ENCODE measurements around the gene CCDC196. TPM values are rescaled to one million over a fixed set of nuclear protein-coding genes. Genes with fewer than 3 reads are reported as not detected.
"Not testable (repeated sequence)": the region's sequence is repeated elsewhere in the genome, so short reads cannot be mapped to it uniquely, and the experiment has no call there.

CCDC196 gene
- total RNA-seq, 2 donors from 2014 or later = 0.82 to 1.3 TPM

DNA sequence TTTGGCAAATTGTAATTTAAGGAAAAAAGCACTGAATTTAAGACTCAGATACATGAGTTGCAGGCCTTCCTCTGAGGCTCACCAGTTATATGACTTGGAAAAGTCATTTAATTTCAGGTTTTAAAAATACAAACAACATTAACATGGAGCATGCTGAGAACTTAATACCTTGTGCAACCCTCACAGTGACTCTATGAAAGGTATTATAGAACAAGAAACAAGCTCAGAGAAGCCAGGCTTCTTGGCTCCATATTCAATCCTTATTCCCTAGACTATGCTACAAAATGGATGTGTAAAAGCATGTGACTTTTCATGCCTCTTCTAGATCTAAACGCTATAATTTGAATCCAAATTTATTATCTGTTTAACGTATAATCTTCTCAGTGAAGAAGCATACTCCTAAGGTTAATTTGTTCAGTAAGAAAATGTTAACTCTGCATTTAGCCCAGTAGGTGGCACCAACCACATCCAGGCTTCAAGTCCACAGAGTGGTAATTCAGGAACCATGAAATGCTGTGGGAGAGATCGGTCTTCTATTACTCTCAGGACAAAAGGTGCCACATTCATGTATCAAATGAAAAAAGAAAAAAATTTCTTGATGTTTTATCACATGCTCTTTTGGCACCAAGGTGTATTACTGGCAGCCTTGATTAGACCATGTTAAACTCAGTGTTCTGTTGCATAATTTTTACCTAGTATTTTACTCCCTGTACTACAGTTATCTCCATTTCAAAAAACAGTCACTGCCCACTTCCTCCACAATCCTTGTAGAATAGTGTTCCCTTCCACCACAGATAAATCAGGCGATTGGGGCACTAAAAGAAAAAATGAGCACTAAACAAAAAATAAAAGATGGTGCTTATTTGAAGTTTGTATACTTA is 9.3 kb downstream of the CCDC196 start:
- Histone ChIP-seq H3K9me3 (no peaks in the 10 kb centered on the region), H3K9ac (ENCODE audit: low read depth in 2 of 2, low read length in 2 of 2) (peak overlapping the region in 1 of 2 donors; percentile 14), H3K4me1 (no peaks in the 10 kb centered on the region), H3K4me3 (no peak overlapping the region), H3K36me3 (no peaks in the 10 kb centered on the region), H3K27me3 (no peaks in the 10 kb centered on the region), H3K27ac (no peak overlapping the region)
- TF ChIP-seq, protein P1, sequence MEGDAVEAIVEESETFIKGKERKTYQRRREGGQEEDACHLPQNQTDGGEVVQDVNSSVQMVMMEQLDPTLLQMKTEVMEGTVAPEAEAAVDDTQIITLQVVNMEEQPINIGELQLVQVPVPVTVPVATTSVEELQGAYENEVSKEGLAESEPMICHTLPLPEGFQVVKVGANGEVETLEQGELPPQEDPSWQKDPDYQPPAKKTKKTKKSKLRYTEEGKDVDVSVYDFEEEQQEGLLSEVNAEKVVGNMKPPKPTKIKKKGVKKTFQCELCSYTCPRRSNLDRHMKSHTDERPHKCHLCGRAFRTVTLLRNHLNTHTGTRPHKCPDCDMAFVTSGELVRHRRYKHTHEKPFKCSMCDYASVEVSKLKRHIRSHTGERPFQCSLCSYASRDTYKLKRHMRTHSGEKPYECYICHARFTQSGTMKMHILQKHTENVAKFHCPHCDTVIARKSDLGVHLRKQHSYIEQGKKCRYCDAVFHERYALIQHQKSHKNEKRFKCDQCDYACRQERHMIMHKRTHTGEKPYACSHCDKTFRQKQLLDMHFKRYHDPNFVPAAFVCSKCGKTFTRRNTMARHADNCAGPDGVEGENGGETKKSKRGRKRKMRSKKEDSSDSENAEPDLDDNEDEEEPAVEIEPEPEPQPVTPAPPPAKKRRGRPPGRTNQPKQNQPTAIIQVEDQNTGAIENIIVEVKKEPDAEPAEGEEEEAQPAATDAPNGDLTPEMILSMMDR (IDR thresholded peaks at IDR 0.05) = peak; percentile 80
- peak; percentile 60 for DNase-seq
- intact Hi-C loops (cut with DNase I) = loop anchor here (10.0 kb wide), 1 partner anchor 619 kb away; no protein-coding TSS in a partner anchor

DNA sequence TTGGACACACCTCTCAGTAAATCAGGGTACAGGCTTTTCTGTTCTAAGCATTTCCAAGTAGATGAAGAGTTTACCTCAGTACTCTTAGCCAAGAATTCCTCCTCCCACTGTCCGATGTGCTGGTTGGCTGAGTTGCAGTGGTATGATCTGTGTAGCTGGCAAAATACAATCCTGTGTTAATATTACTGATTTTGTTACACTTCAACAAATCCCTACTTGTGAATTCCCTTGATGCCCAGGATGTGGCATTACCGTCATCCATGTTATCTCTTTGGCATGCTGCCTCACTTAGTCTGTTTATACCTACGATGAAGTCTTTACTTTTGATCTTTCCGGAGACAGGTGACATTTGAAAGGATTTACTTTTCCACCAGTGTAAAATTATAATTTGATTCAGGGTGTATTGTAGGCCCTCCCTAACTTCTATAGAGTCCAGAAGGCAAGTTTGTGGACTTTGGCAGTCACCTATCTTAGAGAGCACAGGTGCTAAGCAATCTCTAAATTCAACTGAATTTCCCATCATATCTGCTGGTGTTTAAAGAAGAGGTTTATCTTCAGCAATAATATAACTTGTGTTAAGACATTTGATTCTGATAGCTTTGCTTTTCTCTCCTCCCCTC is 10.1 kb downstream of the CCDC196 start:
- no peaks in the 10 kb centered on the region for H3K36me3 ChIP-seq
- intact Hi-C loops (cut with DNase I) = loop anchor here (10.0 kb wide), 1 partner anchor 619 kb away; no protein-coding TSS in a partner anchor
- TF ChIP-seq, protein P1 (IDR thresholded peaks at IDR 0.05) = no peak
- H3K27ac ChIP-seq = no peak overlapping the region
- no peaks in the 10 kb centered on the region for H3K27me3 ChIP-seq
- peak; percentile 42 for DNase-seq
- H3K4me1 ChIP-seq = no peaks in the 10 kb centered on the region
- peak overlapping the region in 1 of 2 donors; percentile 14 for H3K9ac ChIP-seq (ENCODE audit: low read depth in 2 of 2, low read length in 2 of 2)
- H3K4me3 ChIP-seq = no peak overlapping the region
- no peaks in the 10 kb centered on the region for H3K9me3 ChIP-seq

DNA sequence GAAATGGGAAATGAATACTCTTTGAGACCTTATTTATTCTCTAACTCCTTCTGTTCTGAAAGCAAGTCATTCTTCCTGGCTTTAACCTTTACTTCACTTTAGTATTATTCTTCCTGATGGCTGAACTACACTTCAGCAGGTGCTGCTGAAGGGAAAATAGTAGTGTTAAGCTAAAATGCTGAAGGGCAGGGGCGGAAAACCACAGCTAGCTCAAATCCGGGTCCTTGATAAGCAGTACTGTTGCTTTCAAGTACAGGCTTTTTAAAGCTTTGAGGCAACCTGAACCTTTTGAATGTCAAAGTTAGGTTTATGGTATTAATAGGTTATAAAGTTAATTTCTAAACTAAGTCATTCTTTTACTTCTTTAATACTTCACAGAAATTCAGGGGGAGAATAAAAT is 10.7 kb downstream of the CCDC196 start:
- intact Hi-C loops (cut with DNase I) = loop anchor here (10.0 kb wide), 1 partner anchor 618 kb away; no protein-coding TSS in a partner anchor

DNA sequence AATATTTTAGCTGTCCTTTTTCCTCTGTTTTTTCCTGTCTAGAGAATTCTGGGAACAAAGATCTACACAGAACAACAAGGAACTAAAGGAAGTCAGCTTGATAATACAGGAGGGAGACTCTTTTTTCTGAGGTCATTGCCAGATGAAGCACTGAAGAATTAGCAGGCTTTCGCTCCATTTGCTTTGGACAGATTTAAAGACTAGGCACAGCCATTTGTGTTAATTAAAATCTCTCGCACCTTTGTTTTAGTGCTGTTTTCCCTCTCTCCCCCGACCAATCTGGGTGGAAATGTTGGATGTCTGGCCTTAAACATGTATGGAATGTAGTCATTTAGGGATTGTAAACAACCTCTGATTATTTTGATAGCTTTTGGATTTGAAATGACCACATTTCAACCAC is 12.1 kb downstream of the CCDC196 start:
- H3K9me3 ChIP-seq = no peaks in the 10 kb centered on the region
- TF ChIP-seq, protein P1 (IDR thresholded peaks at IDR 0.05) = no peak
- intact Hi-C loops (cut with DNase I) = loop anchor here (10.0 kb wide), 1 partner anchor 616 kb away; no protein-coding TSS in a partner anchor
- no peak for DNase-seq
- H3K9ac ChIP-seq (ENCODE audit: low read depth in 2 of 2, low read length in 2 of 2) = no peak overlapping the region
- H3K36me3 ChIP-seq = no peaks in the 10 kb centered on the region
- H3K4me3 ChIP-seq = no peak overlapping the region
- H3K27me3 ChIP-seq = no peaks in the 10 kb centered on the region
- H3K4me1 ChIP-seq = no peaks in the 10 kb centered on the region
- H3K27ac ChIP-seq = no peak overlapping the region

More for the DNA sequence above, 10.7 kb downstream of the CCDC196 start:
- no peak overlapping the region for H3K27ac ChIP-seq
- H3K9me3 ChIP-seq = no peaks in the 10 kb centered on the region
- H3K36me3 ChIP-seq = no peaks in the 10 kb centered on the region
- H3K9ac ChIP-seq (ENCODE audit: low read depth in 2 of 2, low read length in 2 of 2) = peak overlapping the region in 1 of 2 donors; percentile 14
- H3K4me3 ChIP-seq = no peak overlapping the region
- no peaks in the 10 kb centered on the region for H3K4me1 ChIP-seq
- no peaks in the 10 kb centered on the region for H3K27me3 ChIP-seq
- TF ChIP-seq, protein P1 (IDR thresholded peaks at IDR 0.05) = no peak
- DNase-seq = no peak

DNA sequence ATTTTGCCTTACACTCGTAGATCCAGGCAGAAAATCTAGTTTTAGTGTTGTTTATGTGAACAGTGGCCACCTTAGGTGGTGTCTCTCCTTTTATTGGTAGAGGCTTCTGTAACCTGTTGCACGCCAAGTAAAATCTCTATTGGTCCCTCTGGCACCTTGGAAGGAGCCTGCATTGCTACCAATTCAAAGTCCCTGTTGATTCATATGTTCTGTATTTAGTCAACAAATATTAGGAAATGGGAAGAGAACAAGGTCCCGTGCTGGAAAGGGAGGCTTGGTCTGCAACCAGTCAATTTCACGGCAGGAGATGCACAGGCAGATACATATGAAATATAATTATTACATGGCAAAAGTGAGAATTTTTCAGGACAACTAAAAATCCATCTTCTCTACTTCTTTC is 15.4 kb downstream of the CCDC196 start:
- Histone ChIP-seq H3K4me1 (no peaks in the 10 kb centered on the region), H3K27me3 (no peaks in the 10 kb centered on the region), H3K4me3 (no peak overlapping the region), H3K9me3 (no peaks in the 10 kb centered on the region), H3K36me3 (no peaks in the 10 kb centered on the region), H3K9ac (ENCODE audit: low read depth in 2 of 2, low read length in 2 of 2) (no peak overlapping the region), H3K27ac (no peak overlapping the region)
- TF ChIP-seq, protein P1 (IDR thresholded peaks at IDR 0.05) = no peak
- intact Hi-C loops (cut with DNase I) = no loop called here
- no peak for DNase-seq

DNA sequence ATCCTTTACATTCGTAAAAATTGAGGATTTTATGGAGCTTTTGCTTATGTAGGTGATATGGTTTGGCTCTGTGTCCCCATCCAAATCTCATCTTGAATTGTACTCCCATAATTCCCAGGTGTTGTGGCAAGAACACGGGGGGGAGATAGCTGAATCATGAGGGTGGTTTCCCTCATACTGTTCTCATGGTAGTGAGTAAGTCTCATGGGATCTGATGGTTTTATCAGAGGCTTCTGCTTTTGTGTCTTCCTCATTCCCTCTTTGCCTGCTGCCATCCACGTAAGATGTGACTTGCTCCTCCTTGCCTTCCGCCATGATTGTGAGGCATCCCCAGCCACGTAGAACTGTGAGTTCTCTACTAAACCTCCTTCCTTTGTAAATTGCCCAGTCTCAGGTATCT is 16.7 kb downstream of the CCDC196 start:
- H3K27me3 ChIP-seq; H3K4me3 ChIP-seq; H3K27ac ChIP-seq; H3K36me3 ChIP-seq; intact Hi-C loops (cut with DNase I); H3K4me1 ChIP-seq; DNase-seq; H3K9ac ChIP-seq (ENCODE audit: low read depth in 2 of 2, low read length in 2 of 2); H3K9me3 ChIP-seq: not testable (repeated sequence)
